K562 (cell line): ENCODE data around the gene LGALS7B. TPM values are rescaled to one million over a fixed set of nuclear protein-coding genes. Genes with fewer than 3 reads are reported as not detected.

ENCODE experiments used
- CREM ChIP-seq: IDR thresholded peaks from 2 replicates; pipeline ENCODE4 v1.6.1; 2014; ENCODE audit warnings: antibody characterized with exemption, low read depth
- ETV5 ChIP-seq: sonication (generic); formaldehyde crosslinking; IDR thresholded peaks from 2 replicates; pipeline ENCODE4 v1.4.0; 2020; ENCODE audit warnings: low read depth, mild to moderate bottlenecking, missing genetic modification reagents
- HDAC2 ChIP-seq: fragments of 450-650 bp; IDR thresholded peaks from 2 replicates; pipeline ENCODE4 v1.6.1; 2016; ENCODE audit warnings: mild to moderate bottlenecking
- KDM2B ChIP-seq: fragments of 250-450 bp; sonication (Bioruptor Pico); IDR thresholded peaks from 2 replicates; pipeline ENCODE4 v1.8.0; 2021; ENCODE audit warnings: mild to moderate bottlenecking, moderate library complexity
- LEF1 ChIP-seq: fragments of 450-650 bp; IDR thresholded peaks from 2 replicates; pipeline ENCODE4 v1.6.1; 2016; ENCODE audit warnings: mild to moderate bottlenecking
- MTA3 ChIP-seq: fragments of 450-650 bp; formaldehyde crosslinking; IDR thresholded peaks from 2 replicates; pipeline ENCODE4 v1.6.1; 2017; ENCODE audit warnings: mild to moderate bottlenecking, borderline replicate concordance
- NEUROD1 ChIP-seq: fragments of 150-350 bp; IDR thresholded peaks from 2 replicates; pipeline ENCODE4 v1.6.1; 2014; ENCODE audit warnings: borderline replicate concordance, low read length, low read depth; ENCODE audit not compliant: partially characterized antibody
- PML ChIP-seq: IDR thresholded peaks from 2 replicates; pipeline ENCODE4 v1.6.1; 2012; ENCODE audit warnings: low read length, inconsistent platforms
- RCOR1 ChIP-seq, 2 experiments: IDR thresholded peaks; 2 replicates each; pipeline ENCODE4 v1.6.1; 2012; ENCODE audit warnings: low read depth in 2 of 2, low read length in 2 of 2, borderline replicate concordance in 1 of 2, improper control_type of control experiment in 1 of 2
- REST ChIP-seq, 2 experiments: fragments of 450-650 bp; formaldehyde crosslinking in 1 of 2; IDR thresholded peaks; 2 replicates each; pipeline versions ENCODE4 v1.4.0 to v1.6.1; 2014 to 2020; ENCODE audit warnings: mild to moderate bottlenecking in 2 of 2, borderline replicate concordance in 1 of 2, low read depth in 1 of 2
- SIN3A ChIP-seq, 2 experiments: fragments of 150-350 bp in 1 of 2; IDR thresholded peaks; 2 replicates each; pipeline ENCODE4 v1.6.1; 2011 to 2016; ENCODE audit warnings: borderline replicate concordance in 2 of 2, low read depth in 2 of 2, low read length in 2 of 2, mild to moderate bottlenecking in 2 of 2, moderate library complexity in 2 of 2; ENCODE audit not compliant: control insufficient read depth in 1 of 2
- SMARCE1 ChIP-seq: fragments of 450-650 bp; IDR thresholded peaks from 2 replicates; pipeline ENCODE4 v1.7.1; 2016; ENCODE audit warnings: mild to moderate bottlenecking
- TSC22D4 ChIP-seq: fragments of 450-650 bp; IDR thresholded peaks from 2 replicates; pipeline ENCODE4 v1.6.1; 2016; ENCODE audit warnings: missing genetic modification characterization, missing biosample characterization, control low read depth
- ZFX ChIP-seq: sonication (generic); formaldehyde crosslinking; IDR thresholded peaks from 2 replicates; pipeline ENCODE4 v1.8.0; 2022; ENCODE audit warnings: mild to moderate bottlenecking, missing genetic modification reagents, moderate library complexity
- ZNF57 ChIP-seq: fragments of 450-650 bp; formaldehyde crosslinking; IDR thresholded peaks from 2 replicates; pipeline ENCODE4 v1.4.0; 2020; ENCODE audit warnings: mild to moderate bottlenecking, moderate library complexity
- ZNF696 ChIP-seq: fragments of 250-450 bp; sonication (Bioruptor Pico); conservative IDR thresholded peaks from 2 replicates; pipeline ENCODE4 v1.4.0; 2020; ENCODE audit warnings: mild to moderate bottlenecking, moderate library complexity
- polyA plus RNA-seq, 8 experiments: library from polyadenylated mRNA; depleted of rRNA in 4 of 8; stranded (reverse) in 5 of 8; unstranded in 3 of 8; fragments of >200 nt; fragmentation: Nextera tagmentation in 2 of 8; fragmentation: Illumina TruSeq in 1 of 8; extraction: Ambion mirVana in 2 of 8; extraction: Trizol in 1 of 8; gene quantifications; 2 replicates each; pipeline versions ENCODE4 v1.2.1 to v1.2.3, GENCODE V29; 2011 to 2014; ENCODE audit warnings: inconsistent platforms in 1 of 8, missing spikeins in 1 of 8
- total RNA-seq, 7 experiments: library from RNA; depleted of rRNA in 6 of 7; stranded (reverse); fragments of >200 nt in 6 of 7; fragmentation: Illumina TruSeq in 2 of 7; extraction: Trizol in 2 of 7; gene quantifications; 2 replicates each; pipeline versions ENCODE4 v1.2.1 to v1.2.3, GENCODE V29; 2011 to 2021; ENCODE audit warnings: low replicate concordance in 1 of 7
- TF ChIP-seq, protein P1 (sequence below): fragments of 450-650 bp; IDR thresholded peaks from 2 replicates; pipeline ENCODE4 v1.6.1; 2016; ENCODE audit warnings: antibody characterized with exemption

LGALS7B gene
- total and polyA plus RNA-seq, 9 of the 15 experiments (the other 6 are each of a cell fraction or from before 2014, with no cell fraction given) = not detected

- TF ChIP-seq REST (IDR thresholded peaks at IDR 0.05; ENCODE audit: borderline replicate concordance) (peak; percentile 5; the same call in 1 of the 2 replicates), REST (CRISPR knock-in tag; IDR thresholded peaks at IDR 0.05; ENCODE audit: low read depth) (no peak), ZFX (0 out of 2 replicates have a peak, but pooled peaks have one; percentile 15), SMARCE1 (peak; percentile 75), RCOR1 (IDR thresholded peaks at IDR 0.05; ENCODE audit: borderline replicate concordance in 1 of 2, low read depth in 2 of 2, low read length in 2 of 2) (peak in 1 of 2 experiments; percentile 94; a peak in 3 of 4 replicates), NEUROD1 (peak; percentile 37), ZNF696 (CRISPR knock-in tag) (no peak), CREM (peak; percentile 59; the same call in 1 of the 2 replicates), TSC22D4 (no peak), ETV5 (CRISPR knock-in tag) (peak; percentile 91), HDAC2 (peak; percentile 68; the same call in 1 of the 2 replicates), KDM2B (CRISPR knock-in tag) (no peak), MTA3 (peak; percentile 51; the same call in 1 of the 2 replicates), LEF1 (peak; percentile 94), SIN3A (IDR thresholded peaks at IDR 0.05; ENCODE audit: borderline replicate concordance in 2 of 2, control insufficient read depth in 1 of 2, low read depth in 2 of 2, low read length in 2 of 2) (no peak), PML (peak; percentile 38; the same call in 1 of the 2 replicates), ZNF57 (CRISPR knock-in tag) (no peak)
- TF ChIP-seq, protein P1, sequence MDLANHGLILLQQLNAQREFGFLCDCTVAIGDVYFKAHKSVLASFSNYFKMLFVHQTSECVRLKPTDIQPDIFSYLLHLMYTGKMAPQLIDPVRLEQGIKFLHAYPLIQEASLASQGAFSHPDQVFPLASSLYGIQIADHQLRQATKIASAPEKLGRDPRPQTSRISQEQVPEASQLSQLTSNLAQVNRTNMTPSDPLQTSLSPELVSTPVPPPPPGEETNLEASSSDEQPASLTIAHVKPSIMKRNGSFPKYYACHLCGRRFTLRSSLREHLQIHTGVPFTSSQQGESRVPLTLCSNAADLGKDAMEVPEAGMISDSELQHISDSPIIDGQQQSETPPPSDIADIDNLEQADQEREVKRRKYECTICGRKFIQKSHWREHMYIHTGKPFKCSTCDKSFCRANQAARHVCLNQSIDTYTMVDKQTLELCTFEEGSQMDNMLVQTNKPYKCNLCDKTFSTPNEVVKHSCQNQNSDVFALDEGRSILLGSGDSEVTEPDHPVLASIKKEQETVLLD = 0 out of 2 replicates have a peak, but pooled peaks have one; percentile 31
Measured at GRCh38 chr19:38819231-38819920, 30.4 kb downstream of the LGALS7B start (continued).
